Measurements from ENCODE around the gene NKX6-1. TPM values are rescaled to one million over a fixed set of nuclear protein-coding genes. Genes with fewer than 3 reads are reported as not detected.

The NKX6-1 gene
- total RNA-seq, 1 experiment from 2014 or later: 0.14 TPM

- Histone ChIP-seq H3K27me3 (replicated peaks; ENCODE audit: control insufficient read depth, insufficient read depth, low read length) (no peaks in the 10 kb centered on the region; the same call in 1 of the 2 replicates), H3K4me1 (no peaks in the 10 kb centered on the region), H3K36me3 (ENCODE audit: control insufficient read depth, insufficient read depth, low read length) (no peaks in the 10 kb centered on the region), H3K4me3 (ENCODE audit: low read depth, low read length) (no peak overlapping the region), H3K9me3 (no peaks in the 10 kb centered on the region)
- intact Hi-C loops (cut with micrococcal nuclease; ENCODE audit: unreplicated experiment): no loop called here
- H3K4me1 Mint-ChIP-seq (ENCODE audit: low read depth, unreplicated experiment): no peaks in the 10 kb centered on the region
- H3K4me3 Mint-ChIP-seq (ENCODE audit: unreplicated experiment): no peak overlapping the region
- no peaks in the 10 kb centered on the region for H3K9me3 Mint-ChIP-seq (ENCODE audit: unreplicated experiment)
- no TSS peak for BruUV-seq (replicated peaks)
- DNase-seq: no peak
- H3K36me3 Mint-ChIP-seq (ENCODE audit: insufficient read depth, unreplicated experiment): no peaks in the 10 kb centered on the region
- POLR2A ChIA-PET: no interaction called here
- CTCF ChIA-PET: interaction anchor here (1.2 kb wide), 1 partner anchor 15 kb away, joined by 3 read pairs; no protein-coding TSS in a partner anchor
- H3K27ac Mint-ChIP-seq (ENCODE audit: unreplicated experiment): no peak overlapping the region
- TF ChIP-seq CTCF (IDR thresholded peaks at IDR 0.05; ENCODE audit: insufficient read depth in 1 of 2, low read depth in 1 of 2, low read length in 1 of 2, severe bottlenecking in 1 of 2, unreplicated experiment in 1 of 2): no peak
- H3K27me3 Mint-ChIP-seq (ENCODE audit: insufficient read depth, unreplicated experiment): peaks cover 16% of the 10 kb centered on the region
These were observed 2.8 kb downstream of the NKX6-1 start for GRCh38 chr4:84496331-84496705.

GRCh38 chr4:84495794-84496261 lies 3.3 kb downstream of the NKX6-1 start:
- peaks cover 21% of the 10 kb centered on the region for H3K27me3 Mint-ChIP-seq (ENCODE audit: insufficient read depth, unreplicated experiment)
- Histone ChIP-seq H3K9me3 (no peaks in the 10 kb centered on the region), H3K27me3 (replicated peaks; ENCODE audit: control insufficient read depth, insufficient read depth, low read length) (no peaks in the 10 kb centered on the region; the same call in 1 of the 2 replicates), H3K4me1 (no peaks in the 10 kb centered on the region), H3K36me3 (ENCODE audit: control insufficient read depth, insufficient read depth, low read length) (no peaks in the 10 kb centered on the region), H3K4me3 (ENCODE audit: low read depth, low read length) (no peak overlapping the region)
- no TSS peak for BruUV-seq (replicated peaks)
- no peak overlapping the region for H3K27ac Mint-ChIP-seq (ENCODE audit: unreplicated experiment)
- ChIA-PET CTCF (interaction anchor here (1.2 kb wide), 1 partner anchor 15 kb away, joined by 3 read pairs; no protein-coding TSS in a partner anchor), POLR2A (no interaction called here)
- no peak for TF ChIP-seq CTCF (IDR thresholded peaks at IDR 0.05; ENCODE audit: insufficient read depth in 1 of 2, low read depth in 1 of 2, low read length in 1 of 2, severe bottlenecking in 1 of 2, unreplicated experiment in 1 of 2)
- DNase-seq: no peak
- no peaks in the 10 kb centered on the region for H3K4me1 Mint-ChIP-seq (ENCODE audit: low read depth, unreplicated experiment)
- H3K9me3 Mint-ChIP-seq (ENCODE audit: unreplicated experiment): no peaks in the 10 kb centered on the region
- H3K36me3 Mint-ChIP-seq (ENCODE audit: insufficient read depth, unreplicated experiment): no peaks in the 10 kb centered on the region
- intact Hi-C loops (cut with micrococcal nuclease; ENCODE audit: unreplicated experiment): no loop called here
- H3K4me3 Mint-ChIP-seq (ENCODE audit: unreplicated experiment): no peak overlapping the region

GRCh38 chr4:84495118-84495793 lies 3.8 kb downstream of the NKX6-1 start:
- no peak overlapping the region for H3K4me3 Mint-ChIP-seq (ENCODE audit: unreplicated experiment)
- H3K27me3 Mint-ChIP-seq (ENCODE audit: insufficient read depth, unreplicated experiment): peaks cover 25% of the 10 kb centered on the region
- DNase-seq: no peak
- no peaks in the 10 kb centered on the region for H3K36me3 ChIP-seq (ENCODE audit: control insufficient read depth, insufficient read depth, low read length)
- H3K27ac Mint-ChIP-seq (ENCODE audit: unreplicated experiment): no peak overlapping the region
- intact Hi-C loops (cut with micrococcal nuclease; ENCODE audit: unreplicated experiment): no loop called here
- BruUV-seq (replicated peaks): no TSS peak
- TF ChIP-seq CTCF (IDR thresholded peaks at IDR 0.05; ENCODE audit: insufficient read depth in 1 of 2, low read depth in 1 of 2, low read length in 1 of 2, severe bottlenecking in 1 of 2, unreplicated experiment in 1 of 2): no peak
- H3K4me1 Mint-ChIP-seq (ENCODE audit: low read depth, unreplicated experiment): no peaks in the 10 kb centered on the region
- no peaks in the 10 kb centered on the region for H3K36me3 Mint-ChIP-seq (ENCODE audit: insufficient read depth, unreplicated experiment)
- ChIA-PET CTCF (no interaction called here), POLR2A (no interaction called here)
- no peaks in the 10 kb centered on the region for H3K9me3 ChIP-seq
- no peak overlapping the region for H3K4me3 ChIP-seq (ENCODE audit: low read depth, low read length)
- H3K4me1 ChIP-seq: no peaks in the 10 kb centered on the region
- H3K27me3 ChIP-seq (replicated peaks; ENCODE audit: control insufficient read depth, insufficient read depth, low read length): no peaks in the 10 kb centered on the region; the same call in 1 of the 2 replicates
- no peaks in the 10 kb centered on the region for H3K9me3 Mint-ChIP-seq (ENCODE audit: unreplicated experiment)
